GM18526 (cell line): Measurements from ENCODE around the gene ATXN1.

ENCODE experiments used
- POLR2A ChIP-seq: IDR thresholded peaks from 3 replicates; pipeline ENCODE4 v1.6.1; 2011; ENCODE audit not compliant: insufficient read length; ENCODE audit errors: extremely low read depth

Gene ATXN1

GRCh38 chr6:16653226-16653625, 108.0 kb downstream of the ATXN1 start:
- no peak for TF ChIP-seq POLR2A

GRCh38 chr6:16651871-16652270, 109.4 kb downstream of the ATXN1 start:
- no peak for TF ChIP-seq POLR2A

GRCh38 chr6:16649890-16650289, 111.4 kb downstream of the ATXN1 start:
- no peak for TF ChIP-seq POLR2A

GRCh38 chr6:16649241-16649640, 112.0 kb downstream of the ATXN1 start:
- TF ChIP-seq POLR2A, result no peak

GRCh38 chr6:16648003-16648402, 113.3 kb downstream of the ATXN1 start:
- no peak for TF ChIP-seq POLR2A

GRCh38 chr6:16647422-16647821, 113.8 kb downstream of the ATXN1 start:
- TF ChIP-seq POLR2A, result no peak

GRCh38 chr6:16644540-16645250, 116.6 kb downstream of the ATXN1 start:
- no peak for TF ChIP-seq POLR2A

GRCh38 chr6:16639684-16640480, 121.4 kb downstream of the ATXN1 start:
- no peak for TF ChIP-seq POLR2A

- TF ChIP-seq POLR2A, result no peak
Measured at GRCh38 chr6:16637635-16638034, 123.6 kb downstream of the ATXN1 start.

GRCh38 chr6:16635810-16636602, 125.3 kb downstream of the ATXN1 start:
- TF ChIP-seq POLR2A, result no peak

GRCh38 chr6:16635291-16635809, 125.9 kb downstream of the ATXN1 start:
- no peak for TF ChIP-seq POLR2A

- no peak for TF ChIP-seq POLR2A
Measured at GRCh38 chr6:16634855-16635254, 126.4 kb downstream of the ATXN1 start.

GRCh38 chr6:16633961-16634360, 127.3 kb downstream of the ATXN1 start:
- no peak for TF ChIP-seq POLR2A

- TF ChIP-seq POLR2A, result no peak
Measured at GRCh38 chr6:16633465-16633864, 127.8 kb downstream of the ATXN1 start.

GRCh38 chr6:16632101-16632500, 129.2 kb downstream of the ATXN1 start:
- no peak for TF ChIP-seq POLR2A
